GM23248 (cell line): Measurements from ENCODE around the gene DHRS12. TPM values are rescaled to one million over a fixed set of nuclear protein-coding genes. Genes with fewer than 3 reads are reported as not detected.

Experiments
- DNase-seq: peaks from one replicate; pipeline ENCODE4 v3.0.0-alpha.2; 2015
- H2AFZ ChIP-seq: fragments of 200-600 bp; sonication (generic); 2 replicates; pipeline ENCODE4 v1.6.1; 2016; ENCODE audit warnings: antibody characterized with exemption
- H3F3A ChIP-seq: fragments of 200-600 bp; sonication (generic); 2 replicates; pipeline ENCODE4 v1.6.1; 2016; ENCODE audit warnings: mild to moderate bottlenecking, antibody characterized with exemption, mixed run types; ENCODE audit not compliant: insufficient read depth
- H3K27ac ChIP-seq: fragments of 200-600 bp; sonication (generic); 2 replicates; pipeline ENCODE4 v1.5.1; 2016; ENCODE audit warnings: mild to moderate bottlenecking
- H3K27me3 ChIP-seq: fragments of 200-600 bp; sonication (generic); replicated peaks from 2 replicates; pipeline ENCODE4 v1.6.1; 2016; ENCODE audit warnings: mild to moderate bottlenecking; ENCODE audit not compliant: insufficient read depth
- H3K36me3 ChIP-seq: fragments of 200-600 bp; sonication (generic); 2 replicates; pipeline ENCODE4 v1.6.1; 2016; ENCODE audit warnings: low read depth, mild to moderate bottlenecking
- H3K4me1 ChIP-seq: fragments of 200-600 bp; sonication (generic); 2 replicates; pipeline ENCODE4 v1.6.1; 2016; ENCODE audit warnings: mild to moderate bottlenecking; ENCODE audit not compliant: insufficient read depth
- H3K4me2 ChIP-seq: fragments of 200-600 bp; sonication (generic); one replicate; pipeline ENCODE4 v1.6.1; 2016; ENCODE audit warnings: mild to moderate bottlenecking; ENCODE audit not compliant: unreplicated experiment
- H3K4me3 ChIP-seq: fragments of 200-600 bp; sonication (generic); 2 replicates; pipeline ENCODE4 v1.5.1; 2016; ENCODE audit warnings: mild to moderate bottlenecking
- H3K79me2 ChIP-seq: fragments of 200-600 bp; sonication (generic); 2 replicates; pipeline ENCODE4 v1.6.1; 2016; ENCODE audit warnings: mild to moderate bottlenecking; ENCODE audit not compliant: insufficient read depth
- H3K9ac ChIP-seq: fragments of 200-600 bp; sonication (generic); 2 replicates; pipeline ENCODE4 v1.6.1; 2016; ENCODE audit warnings: mild to moderate bottlenecking
- H3K9me2 ChIP-seq: fragments of 200-600 bp; sonication (generic); 2 replicates; pipeline ENCODE4 v1.6.1; 2016; ENCODE audit warnings: mixed run types, mild to moderate bottlenecking, moderate library complexity; ENCODE audit not compliant: insufficient read depth
- H3K9me3 ChIP-seq: fragments of 200-600 bp; sonication (generic); one replicate; pipeline ENCODE4 v1.6.1; 2017; ENCODE audit warnings: low read depth
- H4K20me1 ChIP-seq: fragments of 200-600 bp; sonication (generic); 2 replicates; pipeline ENCODE4 v1.6.0; 2016; ENCODE audit not compliant: insufficient read depth
- EZH2 ChIP-seq: fragments of 200-600 bp; sonication (generic); IDR thresholded peaks from 2 replicates; pipeline ENCODE4 v1.6.1; 2018; ENCODE audit warnings: antibody characterized with exemption, mild to moderate bottlenecking; ENCODE audit not compliant: insufficient read depth, poor library complexity, severe bottlenecking
- EZH2phosphoT487 ChIP-seq: fragments of 200-600 bp; sonication (generic); IDR thresholded peaks from 2 replicates; pipeline ENCODE4 v1.6.1; 2018; ENCODE audit warnings: antibody characterized with exemption, moderate library complexity, mild to moderate bottlenecking, low read depth; ENCODE audit not compliant: insufficient read depth
- WGBS, 2 experiments: methylation state at CpG; one replicate each; pipeline ENCODE4 v1.1.6; 2015 to 2017; ENCODE audit warnings: low lambda C conversion rate in 2 of 2, low coverage in 1 of 2; ENCODE audit errors: missing lambda C conversion rate in 2 of 2; 5-methylcytosine and 5-hydroxymethylcytosine counted together
- in situ Hi-C: fragments of 300-500 bp; cut with MboI; formaldehyde crosslinking; loops from 2 replicates; pipeline ENCODE4 v1.15.0; 2020
- polyA plus RNA-seq: library from polyadenylated mRNA; unstranded; fragments of >200 nt; fragmentation: Nextera tagmentation; extraction: Ambion mirVana; gene quantifications from 2 replicates; pipeline ENCODE4 v1.2.1, GENCODE V29; 2016
- total RNA-seq: library from RNA; depleted of rRNA; stranded (reverse); fragments of >200 nt; shearing (Covaris generic); gene quantifications from 2 replicates; pipeline ENCODE4 v1.2.3, GENCODE V29; 2014

The DHRS12 gene
- total and polyA plus RNA-seq, 2 experiments from 2014 or later = 5.7 to 13.3 TPM

DNA sequence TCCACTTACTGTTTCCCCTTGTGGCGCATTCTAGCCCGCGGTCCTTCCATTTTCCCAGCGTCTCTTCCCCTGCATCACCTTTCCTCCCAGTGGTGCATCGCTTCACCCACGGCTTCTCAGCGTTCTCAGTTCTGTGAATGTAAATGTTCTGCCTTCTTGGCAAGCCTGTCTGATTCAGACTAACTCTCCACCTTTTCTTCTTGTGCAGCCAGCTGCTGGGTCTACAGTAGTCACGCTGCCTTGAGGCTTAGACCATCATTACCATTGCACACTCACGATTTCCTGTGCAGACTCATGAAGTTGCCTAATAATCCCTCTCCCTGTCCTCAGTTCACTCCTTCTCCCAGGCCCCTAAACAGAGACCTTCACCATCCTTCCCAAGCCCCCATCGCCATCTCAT is 75.0 kb downstream of the DHRS12 start:
- Histone ChIP-seq H2AFZ (no peak overlapping the region), H3K9ac (peak overlapping the region; percentile 79), H3F3A (peaks cover 63% of the 10 kb centered on the region), H3K4me3 (peak overlapping the region; percentile 30), H3K27ac (peak overlapping the region; percentile 100), H3K36me3 (peaks cover 10% of the 10 kb centered on the region; the same call in 1 of the 2 replicates), H4K20me1 (no peaks in the 10 kb centered on the region), H3K9me3 (no peaks in the 10 kb centered on the region), H3K9me2 (no peaks in the 10 kb centered on the region), H3K4me2 (peak overlapping the region; percentile 80), H3K4me1 (peaks cover 71% of the 10 kb centered on the region), H3K79me2 (peaks cover 64% of the 10 kb centered on the region), H3K27me3 (no peaks in the 10 kb centered on the region)
- 60 to 63% methylated on average over 10 of the region's 10 CpGs for WGBS, 2 experiments
- peak; percentile 97 for DNase-seq
- TF ChIP-seq EZH2phosphoT487 = no peak
- no peak for TF ChIP-seq EZH2
- in situ Hi-C loops = no loop called here

GRCh38 chr13:51728275-51728673 is 75.7 kb downstream of the DHRS12 start:
- no peak for DNase-seq
- in situ Hi-C loops = no loop called here
- H3K27ac ChIP-seq = peak overlapping the region; percentile 100
- H3K4me2 ChIP-seq = no peak overlapping the region
- H4K20me1 ChIP-seq = no peaks in the 10 kb centered on the region
- peaks cover 63% of the 10 kb centered on the region for H3K79me2 ChIP-seq
- H3K4me3 ChIP-seq = peak overlapping the region; percentile 30; the same call in 1 of the 2 replicates
- peaks cover 63% of the 10 kb centered on the region for H3F3A ChIP-seq
- peaks cover 10% of the 10 kb centered on the region; the same call in 1 of the 2 replicates for H3K36me3 ChIP-seq
- no peaks in the 10 kb centered on the region for H3K9me2 ChIP-seq
- 78% methylated on average over 4 of the region's 4 CpGs for WGBS, 2 experiments
- peak overlapping the region; percentile 79; the same call in 1 of the 2 replicates for H3K9ac ChIP-seq
- H2AFZ ChIP-seq = no peak overlapping the region
- peaks cover 65% of the 10 kb centered on the region for H3K4me1 ChIP-seq
- H3K9me3 ChIP-seq = no peaks in the 10 kb centered on the region
- no peaks in the 10 kb centered on the region for H3K27me3 ChIP-seq
- TF ChIP-seq EZH2phosphoT487 (no peak), EZH2 (no peak)

DNA sequence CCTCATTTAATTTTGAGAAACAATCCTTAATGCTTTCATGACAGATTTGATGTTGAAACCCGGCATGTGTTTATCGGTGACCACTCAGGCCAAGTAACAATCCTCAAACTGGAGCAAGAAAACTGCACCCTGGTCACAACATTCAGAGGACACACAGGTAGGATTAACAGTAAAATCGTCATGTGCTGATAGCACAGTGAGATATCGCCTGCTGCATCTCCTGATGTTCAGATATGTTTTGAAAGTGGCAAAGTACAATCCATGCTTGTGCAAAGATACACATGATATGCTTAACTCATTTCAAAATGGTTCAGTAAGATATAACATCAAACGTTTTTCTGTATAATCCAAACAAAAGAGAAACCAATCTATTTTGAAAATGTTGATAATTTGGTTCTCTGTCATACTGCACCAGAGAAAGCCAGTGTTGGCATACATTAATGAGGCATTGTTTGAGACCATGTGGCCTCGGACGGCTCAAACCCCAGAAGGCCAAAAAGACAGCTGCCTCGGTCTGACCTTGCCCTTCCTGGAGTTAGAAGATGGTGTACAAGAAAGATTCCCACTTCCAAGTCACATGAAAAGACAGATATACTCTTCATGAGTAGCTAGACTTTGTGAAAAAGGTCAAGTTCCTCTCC is 76.2 kb downstream of the DHRS12 start:
- no peak overlapping the region; the same call in 1 of the 2 replicates for H3K9ac ChIP-seq
- 90% methylated on average over 8 of the region's 8 CpGs for WGBS, 2 experiments
- peak overlapping the region; percentile 13 for H3K4me2 ChIP-seq

GRCh38 chr13:51726446-51727193 is 77.3 kb downstream of the DHRS12 start:
- in situ Hi-C loops = no loop called here
- Histone ChIP-seq H3K4me2 (peak overlapping the region; percentile 13), H3K27ac (peak overlapping the region; percentile 100)

More for the DNA sequence above, 76.2 kb downstream of the DHRS12 start:
- peaks cover 10% of the 10 kb centered on the region; the same call in 1 of the 2 replicates for H3K36me3 ChIP-seq
- no peaks in the 10 kb centered on the region for H4K20me1 ChIP-seq
- peaks cover 65% of the 10 kb centered on the region for H3K4me1 ChIP-seq
- TF ChIP-seq EZH2phosphoT487 (no peak), EZH2 (no peak)
- in situ Hi-C loops = no loop called here
- no peak overlapping the region for H2AFZ ChIP-seq
- peaks cover 62% of the 10 kb centered on the region for H3K79me2 ChIP-seq
- no peak overlapping the region for H3K4me3 ChIP-seq
- no peak for DNase-seq
- H3K27me3 ChIP-seq = no peaks in the 10 kb centered on the region
- H3K9me3 ChIP-seq = no peaks in the 10 kb centered on the region
- peaks cover 62% of the 10 kb centered on the region for H3F3A ChIP-seq
- no peaks in the 10 kb centered on the region for H3K9me2 ChIP-seq
- H3K27ac ChIP-seq = peak overlapping the region; percentile 100

More at GRCh38 chr13:51726446-51727193, 77.3 kb downstream of the DHRS12 start:
- no peak overlapping the region for H3K4me3 ChIP-seq
- H4K20me1 ChIP-seq = no peaks in the 10 kb centered on the region
- H3K27me3 ChIP-seq = no peaks in the 10 kb centered on the region
- H3F3A ChIP-seq = peaks cover 52% of the 10 kb centered on the region
- peaks cover 62% of the 10 kb centered on the region for H3K79me2 ChIP-seq
- no peaks in the 10 kb centered on the region for H3K9me2 ChIP-seq
- peaks cover 10% of the 10 kb centered on the region; the same call in 1 of the 2 replicates for H3K36me3 ChIP-seq
- peaks cover 56% of the 10 kb centered on the region for H3K4me1 ChIP-seq
- H3K9me3 ChIP-seq = no peaks in the 10 kb centered on the region
- DNase-seq = peak; percentile 74
- no peak overlapping the region for H2AFZ ChIP-seq
- WGBS, 2 experiments = 70 to 73% methylated on average over 3 of the region's 3 CpGs
- H3K9ac ChIP-seq = peak overlapping the region; percentile 55
- TF ChIP-seq EZH2 = no peak
- no peak for TF ChIP-seq EZH2phosphoT487
